B cell (primary cell): Measurements from ENCODE around the gene RCSD1. TPM values are rescaled to one million over a fixed set of nuclear protein-coding genes. Genes with fewer than 3 reads are reported as not detected.
A peak's percentile ranks its signal among the peaks of the same experiment; 100 is the strongest.

Experiments used
- ATAC-seq: fragments of 200-7000 bp; cut with Tn5 transposase; one replicate; pipeline ENCODE4 v1.10.0; 2021; ENCODE audit warnings: low read depth, mild to moderate bottlenecking, moderate number of reproducible peaks, moderate library complexity
- CTCF ChIA-PET: fragments of 350-600 bp; sonication (Branson Sonifier 250); formaldehyde crosslinking; loops from one replicate; lab custom pipeline; 2021; ENCODE audit warnings: antibody characterized with exemption, inconsistent platforms; lab: Charles Lee
- POLR2A ChIA-PET: fragments of 350-600 bp; sonication (Branson Sonifier 250); formaldehyde crosslinking; loops from one replicate; lab custom pipeline; 2021; ENCODE audit warnings: antibody characterized with exemption; lab: Charles Lee
- DNase-seq: peaks from one replicate; pipeline ENCODE4 v3.0.0; 2013
- H2AFZ ChIP-seq: 2 replicates; pipeline ENCODE4 v1.6.1; 2012; ENCODE audit warnings: mild to moderate bottlenecking, low read depth, low read length; ENCODE audit not compliant: insufficient read depth, poor library complexity, severe bottlenecking
- H3K27ac ChIP-seq, 2 donors: 1 replicate in 1 of 2; 2 replicates in 1 of 2; pipeline ENCODE4 v1.5.1; 2012 to 2013; ENCODE audit warnings: low read length in 2 of 2, mild to moderate bottlenecking in 2 of 2, moderate library complexity in 1 of 2
- H3K27me3 ChIP-seq, 4 experiments: fragments of 200-600 bp in 1 of 4; sonication (generic) in 1 of 4; replicated peaks in 1 of 4; 1 replicate in 2 of 4; 2 replicates in 2 of 4; pipeline versions ENCODE4 v1.6.1 to v1.7.0; 2013 to 2016; ENCODE audit warnings: low read length in 3 of 4, mild to moderate bottlenecking in 2 of 4, mixed read lengths in 1 of 4, moderate library complexity in 1 of 4; ENCODE audit not compliant: insufficient read depth in 4 of 4, control insufficient read depth in 3 of 4; ENCODE audit errors: control extremely low read depth in 1 of 4
- H3K36me3 ChIP-seq, 2 experiments: replicated peaks in 1 of 2; 1 replicate in 1 of 2; 2 replicates in 1 of 2; pipeline versions ENCODE4 v1.6.1 to v1.7.1; 2013; ENCODE audit warnings: low read length in 1 of 2; ENCODE audit not compliant: insufficient read depth in 2 of 2, control insufficient read depth in 1 of 2; ENCODE audit errors: control extremely low read depth in 1 of 2, extremely low read depth in 1 of 2
- H3K4me1 ChIP-seq, 2 donors: fragments of 200-600 bp in 1 of 2; sonication (generic) in 1 of 2; 1 replicate in 1 of 2; 2 replicates in 1 of 2; pipeline versions ENCODE4 v1.5.1 to v1.6.1; 2013 to 2017; ENCODE audit warnings: low read length in 2 of 2; ENCODE audit not compliant: control insufficient read depth in 2 of 2, insufficient read depth in 2 of 2
- H3K4me2 ChIP-seq: replicated peaks from 2 replicates; pipeline ENCODE3; 2012; ENCODE audit warnings: mild to moderate bottlenecking, low read depth, low read length; ENCODE audit not compliant: poor library complexity, severe bottlenecking
- H3K4me3 ChIP-seq, 5 experiments: fragments of 200-600 bp in 1 of 5; sonication (generic) in 1 of 5; 1 replicate in 3 of 5; 2 replicates in 2 of 5; pipeline versions ENCODE4 v1.5.1 to v1.7.0; 2011 to 2016; ENCODE audit warnings: low read length in 4 of 5, mild to moderate bottlenecking in 4 of 5, low read depth in 2 of 5, control low read depth in 1 of 5, moderate library complexity in 1 of 5; ENCODE audit not compliant: insufficient read depth in 1 of 5; ENCODE audit errors: control extremely low read depth in 1 of 5, extremely low read depth in 1 of 5
- H3K79me2 ChIP-seq: fragments of 200-600 bp; sonication (generic); one replicate; pipeline ENCODE4 v1.6.0; 2016; ENCODE audit warnings: low read length; ENCODE audit not compliant: control insufficient read depth, insufficient read depth
- H3K9ac ChIP-seq: fragments of 200-600 bp; sonication (generic); 2 replicates; pipeline ENCODE4 v1.6.1; 2017; ENCODE audit warnings: mild to moderate bottlenecking, low read length, moderate library complexity
- H3K9me3 ChIP-seq, 3 donors: one replicate each; pipeline versions ENCODE4 v1.6.1 to v1.7.1; 2013; ENCODE audit warnings: low read length in 2 of 3; ENCODE audit not compliant: control insufficient read depth in 2 of 3, insufficient read depth in 1 of 3; ENCODE audit errors: control extremely low read depth in 1 of 3
- H4K20me1 ChIP-seq: 2 replicates; pipeline ENCODE4 v1.6.0; 2012; ENCODE audit warnings: mild to moderate bottlenecking, low read length; ENCODE audit not compliant: insufficient read depth, control insufficient read depth, poor library complexity, severe bottlenecking
- H3K27ac Mint-ChIP-seq: one replicate; pipeline ENCODE4 v1.8.0; 2021; ENCODE audit warnings: mixed read lengths
- H3K27me3 Mint-ChIP-seq: one replicate; pipeline ENCODE4 v1.8.0; 2021; ENCODE audit warnings: mixed read lengths
- H3K4me1 Mint-ChIP-seq: one replicate; pipeline ENCODE4 v1.8.0; 2021; ENCODE audit warnings: mixed read lengths
- H3K4me3 Mint-ChIP-seq: one replicate; pipeline ENCODE4 v1.8.0; 2021; ENCODE audit warnings: mixed read lengths
- H3K9me3 Mint-ChIP-seq: one replicate; pipeline ENCODE4 v1.8.0; 2022; ENCODE audit warnings: mixed read lengths; ENCODE audit not compliant: insufficient read depth
- EZH2 ChIP-seq: IDR thresholded peaks from 2 replicates; pipeline ENCODE4 v1.6.1; 2012; ENCODE audit warnings: borderline replicate concordance, low read depth, mild to moderate bottlenecking, moderate library complexity, low read length; ENCODE audit not compliant: insufficient read depth, poor library complexity, severe bottlenecking
- WGBS: methylation state at CpG from one replicate; pipeline ENCODE4 v1.1.5; 2013; ENCODE audit warnings: missing lambda C conversion rate; ENCODE audit not compliant: insufficient coverage; 5-methylcytosine and 5-hydroxymethylcytosine counted together
- intact Hi-C: fragments of 100-400 bp; cut with micrococcal nuclease; formaldehyde crosslinking; loops from one replicate; pipeline ENCODE4 v1.10.0; 2022
- polyA plus RNA-seq: library from polyadenylated mRNA; depleted of rRNA; stranded (reverse); fragments of >200 nt; gene quantifications from 2 replicates; pipeline ENCODE4 v1.2.3, GENCODE V29; 2012
- total RNA-seq, 2 donors: library from RNA; stranded (reverse); fragments of 120-200 nt in 1 of 2; gene quantifications; 1 replicate in 1 of 2; 2 replicates in 1 of 2; pipeline versions ENCODE4 v1.2.3 to v1.2.4, GENCODE V29; 2013 to 2022
- TF ChIP-seq, protein P1 (sequence below): fragments of 200-600 bp; IDR thresholded peaks from one replicate; pipeline ENCODE4 v1.8.0; 2022; ENCODE audit warnings: antibody characterized with exemption, mild to moderate bottlenecking

The RCSD1 gene
- total and polyA plus RNA-seq, 2 donors (not counting 1 experiment from before 2014, with no cell fraction given) = 129 to 525 TPM

DNA sequence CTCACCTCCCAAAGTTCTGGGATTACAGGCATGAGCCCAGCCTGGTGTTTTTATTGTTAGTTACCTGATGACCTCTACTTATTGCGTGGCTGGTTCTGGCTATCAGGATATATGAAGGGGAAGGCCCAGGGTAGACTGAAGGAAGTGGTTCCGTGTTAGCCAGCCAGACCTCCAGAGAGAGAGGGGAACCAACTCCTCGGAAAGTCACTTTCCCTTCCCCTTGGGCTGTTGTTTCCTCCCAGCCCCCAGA lies 2.5 kb upstream of the RCSD1 start:
- Histone ChIP-seq H3K4me3 (peak overlapping the region in 1 of 5 experiments; percentile 98), H3K4me2 (peak overlapping the region; percentile 91), H3K36me3 (peaks cover 0 to 1% of the 10 kb centered on the region in 2 experiments), H3K4me1 (peaks cover 71 to 72% of the 10 kb centered on the region in 2 donors), H3K9me3 (no peaks in the 10 kb centered on the region), H3K27me3 (no peaks in the 10 kb centered on the region), H3K79me2 (peaks cover 62% of the 10 kb centered on the region), H3K9ac (peak overlapping the region; percentile 94), H3K27ac (peak overlapping the region; percentile 93 to 98), H4K20me1 (peaks cover 12% of the 10 kb centered on the region), H2AFZ (peak overlapping the region; percentile 57)
- intact Hi-C loops = no loop called here
- POLR2A ChIA-PET = interaction anchor here (0.6 to 12.9 kb wide), 10 partner anchors 10 to 308 kb away, joined by 3 to 289 read pairs (median 5); partner anchors contain the start of gene DCAF6
- peak; percentile 4 for ATAC-seq
- DNase-seq = no peak
- Mint-ChIP-seq H3K9me3 (no peaks in the 10 kb centered on the region), H3K4me3 (peak overlapping the region; percentile 92), H3K27ac (peak overlapping the region; percentile 93), H3K4me1 (peaks cover 66% of the 10 kb centered on the region), H3K27me3 (no peaks in the 10 kb centered on the region)
- CTCF ChIA-PET = interaction anchor here (1.0 to 14.2 kb wide), 5 partner anchors 9 to 60 kb away, joined by 3 to 378 read pairs (median 42); no protein-coding TSS in a partner anchor
- WGBS = 0% methylated on average over 3 of the region's 3 CpGs
- TF ChIP-seq EZH2 = no peak
- TF ChIP-seq, protein P1, sequence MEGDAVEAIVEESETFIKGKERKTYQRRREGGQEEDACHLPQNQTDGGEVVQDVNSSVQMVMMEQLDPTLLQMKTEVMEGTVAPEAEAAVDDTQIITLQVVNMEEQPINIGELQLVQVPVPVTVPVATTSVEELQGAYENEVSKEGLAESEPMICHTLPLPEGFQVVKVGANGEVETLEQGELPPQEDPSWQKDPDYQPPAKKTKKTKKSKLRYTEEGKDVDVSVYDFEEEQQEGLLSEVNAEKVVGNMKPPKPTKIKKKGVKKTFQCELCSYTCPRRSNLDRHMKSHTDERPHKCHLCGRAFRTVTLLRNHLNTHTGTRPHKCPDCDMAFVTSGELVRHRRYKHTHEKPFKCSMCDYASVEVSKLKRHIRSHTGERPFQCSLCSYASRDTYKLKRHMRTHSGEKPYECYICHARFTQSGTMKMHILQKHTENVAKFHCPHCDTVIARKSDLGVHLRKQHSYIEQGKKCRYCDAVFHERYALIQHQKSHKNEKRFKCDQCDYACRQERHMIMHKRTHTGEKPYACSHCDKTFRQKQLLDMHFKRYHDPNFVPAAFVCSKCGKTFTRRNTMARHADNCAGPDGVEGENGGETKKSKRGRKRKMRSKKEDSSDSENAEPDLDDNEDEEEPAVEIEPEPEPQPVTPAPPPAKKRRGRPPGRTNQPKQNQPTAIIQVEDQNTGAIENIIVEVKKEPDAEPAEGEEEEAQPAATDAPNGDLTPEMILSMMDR = no peak

DNA sequence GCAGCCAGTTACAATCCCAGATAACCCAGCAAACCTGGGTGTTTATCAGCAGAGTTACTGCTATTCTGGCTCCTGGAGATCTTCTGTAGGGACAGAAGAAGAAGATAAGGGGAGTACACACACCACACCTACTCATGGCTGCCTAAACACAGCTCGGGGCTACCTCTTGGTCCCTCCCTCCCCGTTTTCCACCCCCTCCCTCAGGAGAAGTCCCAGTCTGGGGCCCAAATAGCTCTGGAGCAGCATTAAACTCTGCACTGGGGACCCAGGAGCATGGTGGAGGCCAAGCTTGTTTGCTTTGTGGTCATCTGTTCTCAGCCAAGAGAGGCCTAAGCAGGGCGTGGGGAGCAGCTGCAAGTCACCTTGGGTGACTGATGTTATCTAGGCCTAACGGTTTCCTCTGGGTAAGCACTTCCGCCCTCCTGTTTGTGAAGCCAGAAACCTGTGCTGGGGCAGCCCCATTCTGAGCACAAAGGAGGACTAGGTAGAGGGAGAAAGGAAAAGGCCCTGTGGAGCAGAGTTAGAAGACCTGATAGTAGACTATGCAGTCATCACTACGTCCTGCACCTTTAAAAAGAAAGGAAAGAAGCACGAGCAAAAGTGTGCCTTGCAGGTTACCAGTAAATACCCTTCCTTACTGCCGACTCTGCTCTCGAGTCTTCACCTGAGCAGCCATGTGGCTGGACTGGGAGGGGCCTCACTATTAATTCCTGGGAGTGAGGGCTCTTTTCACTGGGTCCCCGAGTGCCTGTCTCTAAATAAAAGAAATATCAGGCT lies 2.0 kb upstream of the RCSD1 start:
- intact Hi-C loops = loop anchor here (1.0 kb wide), 1 partner anchor 11 kb away; no protein-coding TSS in a partner anchor
- POLR2A ChIA-PET = interaction anchor here (0.6 to 12.9 kb wide), 8 partner anchors 10 to 308 kb away, joined by 3 to 289 read pairs (median 6); partner anchors contain the start of gene DCAF6
- H3K27ac ChIP-seq = peak overlapping the region; percentile 93 to 98

More for the DNA sequence above, 2.0 kb upstream of the RCSD1 start:
- H3K9me3 Mint-ChIP-seq = no peaks in the 10 kb centered on the region
- Histone ChIP-seq H3K9me3 (no peaks in the 10 kb centered on the region), H3K9ac (peak overlapping the region; percentile 94), H3K36me3 (peaks cover 4% of the 10 kb centered on the region in 2 experiments), H3K4me3 (peak overlapping the region in 3 of 5 experiments; percentile 1 to 98 (median 16)), H3K27me3 (no peaks in the 10 kb centered on the region), H3K79me2 (peaks cover 67% of the 10 kb centered on the region), H3K4me1 (peaks cover 71 to 72% of the 10 kb centered on the region in 2 donors), H3K4me2 (peak overlapping the region; percentile 91), H4K20me1 (peaks cover 17% of the 10 kb centered on the region), H2AFZ (peak overlapping the region; percentile 57)
- peak overlapping the region; percentile 92 for H3K4me3 Mint-ChIP-seq
- peak; percentile 64 for ATAC-seq
- 5% methylated on average over 3 of the region's 10 CpGs for WGBS
- H3K27me3 Mint-ChIP-seq = no peaks in the 10 kb centered on the region
- H3K4me1 Mint-ChIP-seq = peaks cover 66% of the 10 kb centered on the region
- CTCF ChIA-PET = interaction anchor here (1.0 to 14.2 kb wide), 6 partner anchors 9 to 87 kb away, joined by 3 to 378 read pairs (median 24); no protein-coding TSS in a partner anchor
- TF ChIP-seq EZH2 = no peak
- TF ChIP-seq, protein P1 = no peak
- DNase-seq = peak; percentile 82
- peak overlapping the region; percentile 93 for H3K27ac Mint-ChIP-seq
